GM12878 (cell line): ENCODE data around the gene EIF1.

Source experiments
- CREM ChIP-seq: IDR thresholded peaks from 2 replicates; pipeline ENCODE4 v1.6.1; 2014; ENCODE audit warnings: antibody characterized with exemption, low read depth
- CTCF ChIP-seq, 3 experiments: IDR thresholded peaks in 2 of 3; conservative IDR thresholded peaks in 1 of 3; 2 replicates each; pipeline ENCODE4 v1.5.1; 2011; ENCODE audit warnings: low read depth in 3 of 3, low read length in 3 of 3, mild to moderate bottlenecking in 3 of 3, control low read depth in 2 of 3, moderate library complexity in 2 of 3, inconsistent platforms in 1 of 3, mixed read lengths in 1 of 3; ENCODE audit not compliant: control insufficient read depth in 2 of 3, insufficient read depth in 1 of 3; ENCODE audit errors: extremely low read depth in 1 of 3
- FOS ChIP-seq: IDR thresholded peaks from 3 replicates; pipeline ENCODE4 v1.6.1; 2011; ENCODE audit warnings: borderline replicate concordance; ENCODE audit not compliant: insufficient read length; ENCODE audit errors: extremely low read depth
- JUNB ChIP-seq: IDR thresholded peaks from 2 replicates; pipeline ENCODE4 v1.6.1; 2016; ENCODE audit warnings: antibody characterized with exemption, mild to moderate bottlenecking
- KAT2A ChIP-seq: conservative IDR thresholded peaks from 2 replicates; pipeline ENCODE4 v1.6.1; 2011; ENCODE audit warnings: low read depth, low read length; ENCODE audit not compliant: control insufficient read depth
- NRF1 ChIP-seq: conservative IDR thresholded peaks from 2 replicates; pipeline ENCODE4 v1.6.1; 2011; ENCODE audit warnings: mild to moderate bottlenecking, low read depth, low read length, improper control_type of control experiment
- POLR2AphosphoS2 ChIP-seq: IDR thresholded peaks from 2 replicates; pipeline ENCODE4 v1.6.1; 2011; ENCODE audit warnings: low read depth, mild to moderate bottlenecking, low read length, improper control_type of control experiment, moderate library complexity
- POLR2AphosphoS5 ChIP-seq: IDR thresholded peaks from 2 replicates; pipeline ENCODE4 v1.6.1; 2011; ENCODE audit warnings: mild to moderate bottlenecking, low read length, inconsistent platforms
- REST ChIP-seq: IDR thresholded peaks from 2 replicates; pipeline ENCODE4 v1.6.1; 2012; ENCODE audit warnings: mild to moderate bottlenecking, low read depth, low read length
- YY1 ChIP-seq: IDR thresholded peaks from 2 replicates; pipeline ENCODE4 v1.6.1; 2011; ENCODE audit warnings: low read depth, mild to moderate bottlenecking, low read length
- TF ChIP-seq, protein P1 (sequence below): IDR thresholded peaks from 2 replicates; pipeline ENCODE4 v1.6.1; 2012; ENCODE audit warnings: low read depth, low read length, improper control_type of control experiment

DNA sequence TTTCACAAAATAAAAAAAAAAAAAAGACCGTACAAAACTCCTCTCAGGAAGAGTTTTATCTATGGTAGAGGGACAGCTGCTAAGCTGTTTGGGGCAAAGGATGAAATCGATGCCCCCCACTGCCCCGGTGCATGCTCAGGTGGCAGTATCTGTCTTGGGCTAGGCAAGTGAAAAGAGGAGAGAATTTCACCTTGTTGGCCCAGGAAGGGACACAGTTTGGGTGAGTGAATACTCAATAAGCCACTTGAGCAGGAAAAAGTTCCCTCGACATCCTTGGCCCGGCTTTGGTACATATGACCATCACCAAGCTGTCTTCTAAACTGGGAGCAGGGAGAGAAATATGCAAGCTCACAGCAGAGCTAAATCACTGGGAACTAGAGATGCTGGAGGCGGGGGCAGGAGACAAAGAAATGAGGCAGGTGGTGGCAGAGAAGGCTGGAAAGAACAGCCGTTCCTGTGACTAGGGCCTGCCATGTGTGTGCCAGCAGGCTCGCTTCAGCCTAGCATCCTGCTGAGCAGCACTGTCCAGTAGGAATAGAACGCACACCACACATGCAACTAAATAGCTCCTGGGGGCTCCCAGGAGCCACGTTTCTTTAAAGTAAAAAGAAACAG is 8.2 kb upstream of the EIF1 start:
- TF ChIP-seq KAT2A (no peak), POLR2AphosphoS5 (no peak), CREM (no peak), JUNB (no peak), CTCF (IDR thresholded peaks at IDR 0.05 in 2 of 3, conservative IDR thresholded peaks at IDR 0.05 in 1 of 3; ENCODE audit: control insufficient read depth in 2 of 3, extremely low read depth in 1 of 3, insufficient read depth in 1 of 3, low read depth in 3 of 3, low read length in 3 of 3) (no peak), FOS (no peak), POLR2AphosphoS2 (no peak), YY1 (no peak), REST (no peak), NRF1 (no peak)
- TF ChIP-seq, protein P1, sequence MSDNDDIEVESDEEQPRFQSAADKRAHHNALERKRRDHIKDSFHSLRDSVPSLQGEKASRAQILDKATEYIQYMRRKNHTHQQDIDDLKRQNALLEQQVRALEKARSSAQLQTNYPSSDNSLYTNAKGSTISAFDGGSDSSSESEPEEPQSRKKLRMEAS = no peak
